GM23338 (cell line): ENCODE data around the gene ARID4B. TPM values are rescaled to one million over a fixed set of nuclear protein-coding genes. Genes with fewer than 3 reads are reported as not detected.

Source experiments
- ATAC-seq: fragments of 200-7000 bp; cut with Tn5 transposase; 3 replicates; pipeline ENCODE4 v1.9.1; 2020
- DNase-seq: peaks from one replicate; pipeline ENCODE4 v3.0.0-alpha.2; 2015; ENCODE audit warnings: low spot score
- H2AFZ ChIP-seq: fragments of 200-600 bp; sonication (generic); 2 replicates; pipeline ENCODE4 v1.8.0; 2016; ENCODE audit warnings: antibody characterized with exemption, mild to moderate bottlenecking, moderate library complexity
- H3F3A ChIP-seq: fragments of 200-600 bp; sonication (generic); replicated peaks from 2 replicates; pipeline ENCODE4 v1.8.0; 2017; ENCODE audit warnings: antibody characterized with exemption, mixed run types, low read depth
- H3K27ac ChIP-seq: fragments of 200-600 bp; sonication (generic); 2 replicates; pipeline ENCODE4 v1.6.1; 2016; ENCODE audit warnings: low read depth
- H3K27me3 ChIP-seq: fragments of 200-600 bp; sonication (generic); 2 replicates; pipeline ENCODE4 v1.8.0; 2016; ENCODE audit warnings: mild to moderate bottlenecking, mixed run types, moderate library complexity; ENCODE audit not compliant: insufficient read depth
- H3K36me3 ChIP-seq: fragments of 200-600 bp; sonication (generic); 2 replicates; pipeline ENCODE4 v1.8.0; 2016; ENCODE audit warnings: mild to moderate bottlenecking; ENCODE audit not compliant: insufficient read depth
- H3K4me1 ChIP-seq: fragments of 200-600 bp; sonication (generic); 2 replicates; pipeline ENCODE4 v1.8.0; 2016; ENCODE audit warnings: mild to moderate bottlenecking, moderate library complexity; ENCODE audit not compliant: insufficient read depth
- H3K4me2 ChIP-seq: fragments of 200-600 bp; sonication (generic); 2 replicates; pipeline ENCODE4 v1.7.1; 2017; ENCODE audit warnings: mixed run types
- H3K4me3 ChIP-seq: fragments of 200-600 bp; sonication (generic); 2 replicates; pipeline ENCODE4 v1.6.1; 2016; ENCODE audit warnings: mixed run types
- H3K79me2 ChIP-seq: fragments of 200-600 bp; sonication (generic); replicated peaks from 2 replicates; pipeline ENCODE4 v1.8.0; 2017; ENCODE audit warnings: mild to moderate bottlenecking; ENCODE audit not compliant: insufficient read depth
- H3K9me2 ChIP-seq: fragments of 200-600 bp; sonication (generic); 2 replicates; pipeline ENCODE4 v1.8.0; 2017; ENCODE audit not compliant: insufficient read depth
- H4K20me1 ChIP-seq: fragments of 200-600 bp; sonication (generic); replicated peaks from 2 replicates; pipeline ENCODE4 v1.8.0; 2017; ENCODE audit warnings: mild to moderate bottlenecking; ENCODE audit not compliant: insufficient read depth
- H3K27ac Mint-ChIP-seq: 2 replicates; pipeline ENCODE4 v1.8.0; 2020; ENCODE audit warnings: inconsistent platforms, mild to moderate bottlenecking, moderate library complexity, mixed read lengths
- H3K27me3 Mint-ChIP-seq: 3 replicates; pipeline ENCODE4 v1.8.0; 2022; ENCODE audit warnings: low read depth, mild to moderate bottlenecking, moderate library complexity, mixed read lengths, inconsistent platforms; ENCODE audit not compliant: insufficient read depth, poor library complexity
- H3K36me3 Mint-ChIP-seq: 3 replicates; pipeline ENCODE4 v1.8.0; 2021; ENCODE audit warnings: low read depth, mild to moderate bottlenecking, inconsistent platforms, moderate library complexity, mixed read lengths
- H3K4me1 Mint-ChIP-seq: 3 replicates; pipeline ENCODE4 v1.8.0; 2020; ENCODE audit warnings: mild to moderate bottlenecking, inconsistent platforms, mixed read lengths
- H3K4me3 Mint-ChIP-seq: 3 replicates; pipeline ENCODE4 v1.8.0; 2021; ENCODE audit warnings: moderate library complexity, mild to moderate bottlenecking, inconsistent platforms, mixed read lengths
- H3K9me3 Mint-ChIP-seq: 3 replicates; pipeline ENCODE4 v1.8.0; 2020; ENCODE audit warnings: moderate library complexity, mild to moderate bottlenecking, inconsistent platforms, mixed read lengths
- CREB1 ChIP-seq: fragments of 250-450 bp; sonication (Bioruptor Pico); IDR thresholded peaks from 2 replicates; pipeline ENCODE4 v1.5.0; 2020; ENCODE audit warnings: low read depth, mild to moderate bottlenecking, moderate library complexity
- CTCF ChIP-seq, 2 experiments: fragments of 200-600 bp in 1 of 2; sonication (generic) in 1 of 2; conservative IDR thresholded peaks; 2 replicates each; pipeline versions ENCODE4 v1.5.1 to v1.6.1; 2016 to 2017; ENCODE audit warnings: antibody characterized with exemption in 2 of 2, low read depth in 2 of 2, mild to moderate bottlenecking in 2 of 2, moderate library complexity in 1 of 2
- ETS1 ChIP-seq: IDR thresholded peaks from 2 replicates; pipeline ENCODE4 v1.6.1; 2016; ENCODE audit warnings: antibody characterized with exemption
- EZH2 ChIP-seq: fragments of 200-600 bp; sonication (generic); IDR thresholded peaks from one replicate; pipeline ENCODE4 v1.8.0; 2017; ENCODE audit warnings: antibody characterized with exemption, mild to moderate bottlenecking, low read depth; ENCODE audit not compliant: unreplicated experiment
- EZH2phosphoT487 ChIP-seq: fragments of 200-600 bp; sonication (generic); IDR thresholded peaks from one replicate; pipeline ENCODE4 v1.8.1; 2018; ENCODE audit warnings: antibody characterized with exemption; ENCODE audit not compliant: unreplicated experiment
- JUNB ChIP-seq: IDR thresholded peaks from one replicate; pipeline ENCODE4 v1.6.1; 2016; ENCODE audit warnings: antibody characterized with exemption; ENCODE audit not compliant: unreplicated experiment
- NANOG ChIP-seq: IDR thresholded peaks from 2 replicates; pipeline ENCODE4 v1.6.1; 2016; ENCODE audit warnings: antibody characterized with exemption, borderline replicate concordance
- POLR2AphosphoS5 ChIP-seq: IDR thresholded peaks from 2 replicates; pipeline ENCODE4 v1.6.1; 2016; ENCODE audit warnings: antibody characterized with exemption, low read depth
- REST ChIP-seq: IDR thresholded peaks from one replicate; pipeline ENCODE4 v1.6.1; 2018; ENCODE audit warnings: antibody characterized with exemption; ENCODE audit not compliant: unreplicated experiment
- STAT1 ChIP-seq: IDR thresholded peaks from one replicate; pipeline ENCODE4 v1.6.1; 2016; ENCODE audit warnings: antibody characterized with exemption; ENCODE audit not compliant: unreplicated experiment
- ZNF114 ChIP-seq: fragments of 250-450 bp; sonication (Bioruptor Pico); IDR thresholded peaks from 2 replicates; pipeline ENCODE4 v1.5.0; 2020; ENCODE audit warnings: mild to moderate bottlenecking, moderate library complexity
- ZNF331 ChIP-seq: fragments of 250-450 bp; sonication (Bioruptor Pico); IDR thresholded peaks from 2 replicates; pipeline ENCODE4 v1.5.0; 2020; ENCODE audit warnings: low read depth, mild to moderate bottlenecking, moderate library complexity
- ZNF462 ChIP-seq: fragments of 250-450 bp; sonication (Bioruptor Pico); IDR thresholded peaks from 2 replicates; pipeline ENCODE4 v1.5.0; 2020; ENCODE audit warnings: mild to moderate bottlenecking, moderate library complexity
- polyA plus RNA-seq: library from polyadenylated mRNA; unstranded; fragments of >200 nt; fragmentation: Nextera tagmentation; extraction: Ambion mirVana; gene quantifications from 2 replicates; pipeline ENCODE4 v1.2.1, GENCODE V29; 2016
- total RNA-seq: library from RNA; depleted of rRNA; stranded (reverse); fragments of >200 nt; shearing (Covaris generic); gene quantifications from 2 replicates; pipeline ENCODE4 v1.2.3, GENCODE V29; 2014

Gene ARID4B
- total and polyA plus RNA-seq, 2 experiments from 2014 or later, result 25.1 to 59.8 TPM

GRCh38 chr1:235151033-235151432 lies 176.9 kb downstream of the ARID4B start:
- Histone ChIP-seq H2AFZ (no peak overlapping the region), H4K20me1 (no peaks in the 10 kb centered on the region; the same call in 1 of the 2 replicates), H3K79me2 (peaks cover 23% of the 10 kb centered on the region), H3K27ac (no peak overlapping the region), H3F3A (0 out of 2 replicates have a peak, but pooled peaks cover 3% of the 10 kb centered on the region), H3K4me2 (no peak overlapping the region), H3K36me3 (peaks cover 35% of the 10 kb centered on the region), H3K9me2 (no peaks in the 10 kb centered on the region), H3K4me1 (no peaks in the 10 kb centered on the region), H3K27me3 (no peaks in the 10 kb centered on the region), H3K4me3 (no peak overlapping the region)
- Mint-ChIP-seq H3K27me3 (peaks cover 3% of the 10 kb centered on the region), H3K4me1 (no peaks in the 10 kb centered on the region), H3K4me3 (no peak overlapping the region), H3K9me3 (no peaks in the 10 kb centered on the region), H3K36me3 (peaks cover 78% of the 10 kb centered on the region), H3K27ac (no peak overlapping the region; the same call in 1 of the 2 replicates)
- TF ChIP-seq ETS1 (no peak), POLR2AphosphoS5 (no peak), REST (no peak), NANOG (no peak), ZNF114 (no peak), STAT1 (no peak), EZH2phosphoT487 (no peak), ZNF462 (no peak), EZH2 (no peak), JUNB (no peak), CTCF (conservative IDR thresholded peaks at IDR 0.05; ENCODE audit: low read depth in 2 of 2) (no peak), ZNF331 (no peak), CREB1 (no peak)
- ATAC-seq, result no peak
- DNase-seq, result no peak
